Measurements from ENCODE around the gene MRPL24. TPM values are rescaled to one million over a fixed set of nuclear protein-coding genes. Genes with fewer than 3 reads are reported as not detected.

The MRPL24 gene
- total and polyA plus RNA-seq, 10 of the 15 experiments (the other 5 are each of a cell fraction or from before 2014, with no cell fraction given) = 87.4 to 269 (median 134) TPM

- in situ Hi-C loops (cut with MboI) = no loop called here
- Histone ChIP-seq H3K4me2 (ENCODE audit: control insufficient read depth, insufficient read depth) (no peak overlapping the region), H3K4me1 (ENCODE audit: control insufficient read depth, insufficient read depth, low read length) (peaks cover 16% of the 10 kb centered on the region), H4K20me1 (ENCODE audit: control insufficient read depth, insufficient read depth) (peaks cover 7% of the 10 kb centered on the region), H3K4me3 (no peak overlapping the region), H3K27me3 (replicated peaks in 1 of 2; ENCODE audit: control insufficient read depth in 2 of 2, insufficient read depth in 2 of 2, low read length in 1 of 2) (no peaks in the 10 kb centered on the region), H3K36me3 (ENCODE audit: control insufficient read depth in 2 of 2, insufficient read depth in 2 of 2, low read length in 1 of 2) (peaks cover 16 to 39% of the 10 kb centered on the region in 2 experiments), H2AFZ (ENCODE audit: control insufficient read depth, low read depth, low read length) (no peak overlapping the region), H3K9me3 (replicated peaks; ENCODE audit: control insufficient read depth, insufficient read depth, low read length) (no peaks in the 10 kb centered on the region), H3K27ac (ENCODE audit: control insufficient read depth, insufficient read depth) (peak overlapping the region; percentile 72), H3K79me2 (ENCODE audit: control insufficient read depth, insufficient read depth, low read length) (peaks cover 51% of the 10 kb centered on the region), H3K9ac (ENCODE audit: control insufficient read depth, insufficient read depth, low read length) (peak overlapping the region; percentile 15; the same call in 1 of the 2 replicates)
- no TSS peak for BruUV-seq (replicated peaks)
- no peak for DNase-seq (ENCODE audit: low read depth, low spot score)
- ATAC-seq = peak; percentile 58
- POLR2A ChIA-PET = interaction anchor here (0.6 to 0.8 kb wide), 2 partner anchors 8 to 213 kb away, joined by 3 to 4 read pairs; no protein-coding TSS in a partner anchor
- WGBS (ENCODE audit: insufficient coverage, insufficient replicate concordance, low lambda C conversion rate, missing lambda C conversion rate) = 29% methylated on average over 4 of the region's 4 CpGs
- SMC1A ChIA-PET (ENCODE audit: uncharacterized antibody, unreplicated experiment) = interaction anchor here (0.7 to 10.0 kb wide), 7 partner anchors 9 to 139 kb away, joined by 3 to 168 read pairs (median 4); partner anchors contain the start of gene NTRK1
- intact Hi-C loops (cut with micrococcal nuclease; ENCODE audit: unreplicated experiment) = loop anchor here (10.0 kb wide), 2 partner anchors 57 to 97 kb away; no protein-coding TSS in a partner anchor
- CTCF ChIA-PET = interaction anchor here (0.6 to 11.2 kb wide), 16 partner anchors 9 to 169 kb away, joined by 3 to 433 read pairs (median 5); partner anchors contain the start of genes CRABP2, NAXE and NTRK1
- RAD21 ChIA-PET (ENCODE audit: unreplicated experiment) = interaction anchor here (0.5 to 1.7 kb wide), 11 partner anchors 14 to 319 kb away, joined by 3 to 16 read pairs (median 4); partner anchors contain the start of gene MRPL24
- no peak for FAIRE-seq
- TF ChIP-seq SREBF2 (IDR thresholded peaks at IDR 0.05; ENCODE audit: low read length) (no peak), USF1 (IDR thresholded peaks at IDR 0.05; ENCODE audit: borderline replicate concordance, extremely low read length, insufficient read depth, low read depth, low read length) (peak; percentile 11), ATF3 (IDR thresholded peaks at IDR 0.05; ENCODE audit: borderline replicate concordance, extremely low read depth, low read depth, low read length) (no peak), IKZF2 (IDR thresholded peaks at IDR 0.05) (no peak), ZBTB4 (CRISPR knock-in tag; IDR thresholded peaks at IDR 0.05) (no peak), IKZF1 (conservative IDR thresholded peaks at IDR 0.05) (no peak), USF2 (IDR thresholded peaks at IDR 0.05; ENCODE audit: borderline replicate concordance, low read depth, low read length) (peak; percentile 39), HDGF (IDR thresholded peaks at IDR 0.05) (peak; percentile 19; the same call in 1 of the 2 replicates), LARP7 (IDR thresholded peaks at IDR 0.05) (no peak), RUNX3 (IDR thresholded peaks at IDR 0.05; ENCODE audit: low read length) (no peak), ATF2 (IDR thresholded peaks at IDR 0.05; ENCODE audit: low read length) (no peak), TCF12 (IDR thresholded peaks at IDR 0.05; ENCODE audit: low read depth, low read length) (no peak)
These were observed 19.4 kb downstream of the MRPL24 start for GRCh38 chr1:156721535-156721934.
